NB4 (cell line): ENCODE results near the gene KLK12.

Experiments used
- POLR2A ChIP-seq: IDR thresholded peaks from 2 replicates; pipeline ENCODE4 v1.6.1; 2011; ENCODE audit warnings: mild to moderate bottlenecking; ENCODE audit not compliant: insufficient read length; ENCODE audit errors: extremely low read depth
- TF ChIP-seq, protein P1 (sequence below): IDR thresholded peaks from one replicate; pipeline ENCODE4 v1.5.1; 2012; ENCODE audit warnings: low read depth, low read length
- TF ChIP-seq, protein P2 (sequence below): IDR thresholded peaks from 2 replicates; pipeline ENCODE4 v1.6.1; 2011; ENCODE audit warnings: low read depth, low read length

DNA sequence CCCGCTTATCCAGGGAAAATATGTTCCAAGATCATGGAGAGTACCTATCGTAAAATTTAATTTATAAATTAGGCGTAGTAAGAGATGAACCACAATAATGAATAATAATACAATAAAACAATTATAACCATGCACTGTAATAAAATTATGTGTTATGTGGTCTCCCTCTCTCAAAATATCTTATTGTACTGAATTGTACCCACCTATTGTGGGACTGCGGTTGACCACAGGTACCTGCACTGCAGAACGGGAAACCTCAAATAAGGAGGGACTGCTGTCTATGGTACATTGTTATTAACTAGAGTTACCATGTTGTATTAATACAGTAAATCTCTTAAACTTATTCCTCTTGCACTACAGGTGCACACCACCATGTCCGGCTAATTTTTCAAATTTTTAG is 5.3 kb upstream of the KLK12 start:
- TF ChIP-seq, protein P1, sequence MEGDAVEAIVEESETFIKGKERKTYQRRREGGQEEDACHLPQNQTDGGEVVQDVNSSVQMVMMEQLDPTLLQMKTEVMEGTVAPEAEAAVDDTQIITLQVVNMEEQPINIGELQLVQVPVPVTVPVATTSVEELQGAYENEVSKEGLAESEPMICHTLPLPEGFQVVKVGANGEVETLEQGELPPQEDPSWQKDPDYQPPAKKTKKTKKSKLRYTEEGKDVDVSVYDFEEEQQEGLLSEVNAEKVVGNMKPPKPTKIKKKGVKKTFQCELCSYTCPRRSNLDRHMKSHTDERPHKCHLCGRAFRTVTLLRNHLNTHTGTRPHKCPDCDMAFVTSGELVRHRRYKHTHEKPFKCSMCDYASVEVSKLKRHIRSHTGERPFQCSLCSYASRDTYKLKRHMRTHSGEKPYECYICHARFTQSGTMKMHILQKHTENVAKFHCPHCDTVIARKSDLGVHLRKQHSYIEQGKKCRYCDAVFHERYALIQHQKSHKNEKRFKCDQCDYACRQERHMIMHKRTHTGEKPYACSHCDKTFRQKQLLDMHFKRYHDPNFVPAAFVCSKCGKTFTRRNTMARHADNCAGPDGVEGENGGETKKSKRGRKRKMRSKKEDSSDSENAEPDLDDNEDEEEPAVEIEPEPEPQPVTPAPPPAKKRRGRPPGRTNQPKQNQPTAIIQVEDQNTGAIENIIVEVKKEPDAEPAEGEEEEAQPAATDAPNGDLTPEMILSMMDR = no peak
- TF ChIP-seq POLR2A = no peak
- TF ChIP-seq, protein P2, sequence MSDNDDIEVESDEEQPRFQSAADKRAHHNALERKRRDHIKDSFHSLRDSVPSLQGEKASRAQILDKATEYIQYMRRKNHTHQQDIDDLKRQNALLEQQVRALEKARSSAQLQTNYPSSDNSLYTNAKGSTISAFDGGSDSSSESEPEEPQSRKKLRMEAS = no peak
